Measurements from ENCODE around the gene PNMA8B.

- TF ChIP-seq CTCF (IDR thresholded peaks at IDR 0.05), result no peak
- TF ChIP-seq POLR2A (IDR thresholded peaks at IDR 0.05), result no peak
Measured at GRCh38 chr19:46502891-46503290, 7.2 kb upstream of the PNMA8B start.
